Measurements from ENCODE around the gene TBRG1.

The TBRG1 gene

GRCh38 chr11:124657904-124658303 lies 35.2 kb downstream of the TBRG1 start:
- H3K4me3 ChIP-seq = no peak overlapping the region
- no peak overlapping the region for H3K27ac ChIP-seq
- TF ChIP-seq CTCF (IDR thresholded peaks at IDR 0.05) = no peak
- DNase-seq (ENCODE audit: low spot score) = no peak

GRCh38 chr11:124658501-124658900 lies 35.8 kb downstream of the TBRG1 start:
- H3K27ac ChIP-seq = no peak overlapping the region
- no peak for TF ChIP-seq CTCF (IDR thresholded peaks at IDR 0.05)
- H3K4me3 ChIP-seq = no peak overlapping the region
- no peak for DNase-seq (ENCODE audit: low spot score)

GRCh38 chr11:124658986-124659385 lies 36.3 kb downstream of the TBRG1 start:
- TF ChIP-seq CTCF (IDR thresholded peaks at IDR 0.05) = no peak
- H3K4me3 ChIP-seq = no peak overlapping the region
- no peak overlapping the region for H3K27ac ChIP-seq
- no peak for DNase-seq (ENCODE audit: low spot score)

GRCh38 chr11:124661553-124661952 lies 38.9 kb downstream of the TBRG1 start:
- no peak for DNase-seq (ENCODE audit: low spot score)
- Histone ChIP-seq H3K27ac (no peak overlapping the region), H3K4me3 (no peak overlapping the region)
- no peak for TF ChIP-seq CTCF (IDR thresholded peaks at IDR 0.05)

- no peak overlapping the region for H3K27ac ChIP-seq
- no peak overlapping the region for H3K4me3 ChIP-seq
- no peak for TF ChIP-seq CTCF (IDR thresholded peaks at IDR 0.05)
- DNase-seq (ENCODE audit: low spot score) = no peak
Measured at GRCh38 chr11:124662106-124662505, 39.4 kb downstream of the TBRG1 start.

- Histone ChIP-seq H3K4me3 (no peak overlapping the region), H3K27ac (no peak overlapping the region)
- TF ChIP-seq CTCF (IDR thresholded peaks at IDR 0.05) = no peak
- DNase-seq (ENCODE audit: low spot score) = no peak
Measured at GRCh38 chr11:124663861-124664260, 41.2 kb downstream of the TBRG1 start.

- Histone ChIP-seq H3K27ac (no peak overlapping the region), H3K4me3 (no peak overlapping the region)
- no peak for DNase-seq (ENCODE audit: low spot score)
- TF ChIP-seq CTCF (IDR thresholded peaks at IDR 0.05) = no peak
Measured at GRCh38 chr11:124667601-124668000, 44.9 kb downstream of the TBRG1 start.
